Calu3 (cell line): ENCODE data around the gene NUP62CL. TPM values are rescaled to one million over a fixed set of nuclear protein-coding genes. Genes with fewer than 3 reads are reported as not detected.

ENCODE experiments used
- BruUV-seq: library from RNA; stranded (reverse); fragments of 400-500 nt; replicated peaks from 2 replicates; lab custom pipeline; 2021; lab: Mats Ljungman, UMichigan
- CTCF ChIA-PET: fragments of 300-600 bp; sonication (Branson Sonifier 250); formaldehyde crosslinking; loops from one replicate; lab custom pipeline; 2022; ENCODE audit warnings: antibody characterized with exemption; lab: Charles Lee
- DNase-seq: peaks from one replicate; pipeline ENCODE4 v3.0.0; 2022
- H3K27ac Mint-ChIP-seq: one replicate; pipeline ENCODE4 v1.8.0; 2022; ENCODE audit warnings: mixed read lengths; ENCODE audit not compliant: unreplicated experiment
- H3K27me3 Mint-ChIP-seq: one replicate; pipeline ENCODE4 v1.8.0; 2022; ENCODE audit warnings: mixed read lengths; ENCODE audit not compliant: unreplicated experiment
- H3K36me3 Mint-ChIP-seq: one replicate; pipeline ENCODE4 v1.8.0; 2022; ENCODE audit warnings: mild to moderate bottlenecking, moderate library complexity, mixed read lengths; ENCODE audit not compliant: insufficient read depth, unreplicated experiment
- H3K4me1 Mint-ChIP-seq: one replicate; pipeline ENCODE4 v1.8.0; 2022; ENCODE audit warnings: mild to moderate bottlenecking, low read depth, mixed read lengths; ENCODE audit not compliant: unreplicated experiment
- H3K4me3 Mint-ChIP-seq: one replicate; pipeline ENCODE4 v1.8.0; 2022; ENCODE audit warnings: mild to moderate bottlenecking, low read depth, moderate library complexity, mixed read lengths; ENCODE audit not compliant: unreplicated experiment
- H3K9me3 Mint-ChIP-seq: one replicate; pipeline ENCODE4 v1.8.0; 2022; ENCODE audit warnings: low read depth, mixed read lengths; ENCODE audit not compliant: unreplicated experiment
- CTCF ChIP-seq: fragments of 200-600 bp; IDR thresholded peaks from one replicate; pipeline ENCODE4 v1.8.0; 2022; ENCODE audit warnings: antibody characterized with exemption; ENCODE audit not compliant: unreplicated experiment
- intact Hi-C: fragments of 100-400 bp; cut with micrococcal nuclease; formaldehyde crosslinking; loops from one replicate; pipeline ENCODE4 v1.10.0; 2022; ENCODE audit not compliant: unreplicated experiment
- total RNA-seq: library from RNA; stranded (reverse); gene quantifications from 2 replicates; pipeline ENCODE4 v1.2.3, GENCODE V29; 2022

The NUP62CL gene
- total RNA-seq, 1 experiment from 2014 or later, result 14.6 TPM

- H3K36me3 Mint-ChIP-seq, result peaks cover 21% of the 10 kb centered on the region
These were observed 70.9 kb downstream of the NUP62CL start for GRCh38 chrX:107135049-107135964.

GRCh38 chrX:107123750-107124149 lies 82.5 kb downstream of the NUP62CL start:
- Mint-ChIP-seq H3K27ac (no peak overlapping the region), H3K36me3 (peaks cover 1% of the 10 kb centered on the region), H3K9me3 (no peaks in the 10 kb centered on the region), H3K4me1 (peaks cover 6% of the 10 kb centered on the region), H3K4me3 (no peak overlapping the region), H3K27me3 (no peaks in the 10 kb centered on the region)
- CTCF ChIA-PET, result interaction anchor here (0.7 kb wide), 1 partner anchor 564 kb away, joined by 3 read pairs; no protein-coding TSS in a partner anchor
- intact Hi-C loops, result no loop called here
- BruUV-seq, result no TSS peak
- no peak for TF ChIP-seq CTCF
- no peak for DNase-seq

More at GRCh38 chrX:107135049-107135964, 70.9 kb downstream of the NUP62CL start:
- intact Hi-C loops, result loop anchor here (5.0 kb wide), 1 partner anchor 72 kb away; the partner anchor contains the start of genes DNAAF6 and NUP62CL
- Mint-ChIP-seq H3K27ac (peak overlapping the region; percentile 97), H3K9me3 (peaks cover 2% of the 10 kb centered on the region), H3K27me3 (no peaks in the 10 kb centered on the region), H3K4me1 (peaks cover 42% of the 10 kb centered on the region), H3K4me3 (peak overlapping the region; percentile 57)
- CTCF ChIA-PET, result interaction anchor here (1.0 kb wide), 1 partner anchor 17 kb away, joined by 4 read pairs; the partner anchor contains the start of gene RBM41
- no peak for TF ChIP-seq CTCF
- peak; percentile 61 for DNase-seq
- BruUV-seq, result TSS peak; percentile 45

GRCh38 chrX:107119283-107119682 lies 87.0 kb downstream of the NUP62CL start:
- Mint-ChIP-seq H3K9me3 (no peaks in the 10 kb centered on the region), H3K4me1 (peaks cover 30% of the 10 kb centered on the region), H3K4me3 (peak overlapping the region; percentile 92), H3K27ac (peak overlapping the region; percentile 89), H3K27me3 (no peaks in the 10 kb centered on the region), H3K36me3 (peaks cover 24% of the 10 kb centered on the region)
- CTCF ChIA-PET, result interaction anchor here (0.6 to 0.9 kb wide), 2 partner anchors 15 to 36 kb away, joined by 3 to 4 read pairs; no protein-coding TSS in a partner anchor
- intact Hi-C loops, result loop anchor here (5.0 kb wide), 1 partner anchor 83 kb away; no protein-coding TSS in a partner anchor
- no TSS peak for BruUV-seq
- TF ChIP-seq CTCF, result no peak
- no peak for DNase-seq

- H3K4me3 Mint-ChIP-seq, result peak within 1 kb of the TSS; percentile 92
- H3K9me3 Mint-ChIP-seq, result no peaks in the 10 kb centered on the region
- H3K27me3 Mint-ChIP-seq, result no peaks in the 10 kb centered on the region
- no peak for TF ChIP-seq CTCF
- peak; percentile 71 for DNase-seq
- H3K27ac Mint-ChIP-seq, result peak within 1 kb of the TSS; percentile 89
- CTCF ChIA-PET, result interaction anchor here (0.6 to 0.9 kb wide), 2 partner anchors 16 to 37 kb away, joined by 3 to 4 read pairs; no protein-coding TSS in a partner anchor
- H3K4me1 Mint-ChIP-seq, result peaks cover 38% of the 10 kb centered on the region
- intact Hi-C loops, result loop anchor here (5.0 kb wide), 1 partner anchor 84 kb away; no protein-coding TSS in a partner anchor
- H3K36me3 Mint-ChIP-seq, result peaks cover 30% of the 10 kb centered on the region
- no TSS peak for BruUV-seq
These were observed 87.7 kb downstream of the NUP62CL start, which contains the start of gene RBM41 for GRCh38 chrX:107118322-107119147. Gene RBM41, minus strand, starts transcription at chrX:107118822. Its CDS starts 49 bp downstream, at chrX:107118773.
